Heart right ventricle (tissue), 16 donors: ENCODE results near the gene ATP5PD. TPM values are rescaled to one million over a fixed set of nuclear protein-coding genes. Genes with fewer than 3 reads are reported as not detected.

Experiments used
- ATAC-seq, 8 donors: fragments of 200-7000 bp; cut with Tn5 transposase; one replicate each; pipeline ENCODE4 v1.9.1; 2020; ENCODE audit warnings: mild to moderate bottlenecking in 8 of 8, moderate library complexity in 8 of 8, moderate number of reproducible peaks in 1 of 8
- DNase-seq, 2 donors: peaks; one replicate each; pipeline ENCODE4 v3.0.0-alpha.2; 2020
- H3K27ac ChIP-seq, 10 donors: fragments of 200-600 bp; sonication (generic) in 2 of 10; one replicate each; pipeline versions ENCODE4 v1.5.0 to v1.8.0; 2020 to 2022; ENCODE audit warnings: mild to moderate bottlenecking in 3 of 10
- H3K27me3 ChIP-seq, 7 donors: fragments of 200-600 bp; one replicate each; pipeline ENCODE4 v1.8.0; 2021 to 2022; ENCODE audit warnings: mild to moderate bottlenecking in 2 of 7
- H3K36me3 ChIP-seq, 9 donors: fragments of 200-600 bp; sonication (generic) in 1 of 9; one replicate each; pipeline versions ENCODE4 v1.5.0 to v1.8.0; 2020 to 2022; ENCODE audit warnings: mild to moderate bottlenecking in 2 of 9
- H3K4me1 ChIP-seq, 9 donors: fragments of 200-600 bp; sonication (generic) in 1 of 9; one replicate each; pipeline versions ENCODE4 v1.5.0 to v1.8.0; 2020 to 2022; ENCODE audit warnings: mild to moderate bottlenecking in 4 of 9
- H3K4me3 ChIP-seq, 10 donors: fragments of 200-600 bp; sonication (generic) in 2 of 10; one replicate each; pipeline versions ENCODE4 v1.5.0 to v1.8.0; 2020 to 2022; ENCODE audit warnings: mild to moderate bottlenecking in 7 of 10, moderate library complexity in 2 of 10
- H3K9me3 ChIP-seq, 11 donors: fragments of 200-600 bp in 10 of 11; sonication (generic) in 2 of 11; one replicate each; pipeline versions ENCODE4 v1.5.0 to v1.8.0; 2013 to 2022; ENCODE audit warnings: mild to moderate bottlenecking in 2 of 11, control low read depth in 1 of 11, moderate library complexity in 1 of 11
- WGBS, 2 donors: extraction: QIAGEN DNeasy Blood & Tissue Kit; methylation state at CpG; one replicate each; pipeline ENCODE4 v1.1.7; 2013; ENCODE audit warnings: inconsistent platforms in 1 of 2; 5-methylcytosine and 5-hydroxymethylcytosine counted together
- intact Hi-C, 10 donors: fragments of 100-400 bp; cut with DNase I; formaldehyde crosslinking; loops; one replicate each; pipeline versions ENCODE4 v1.11.1 to v1.14.2; 2022
- long read RNA-seq, 3 donors: library from polyadenylated mRNA; unstranded; transcript quantifications; one replicate each; pipeline ENCODE4 v2.0.0, GENCODE V29; 2020 to 2021
- polyA plus RNA-seq, 2 donors: library from polyadenylated mRNA; stranded (reverse); fragments of 200-250 nt; gene quantifications; one replicate each; pipeline ENCODE4 v1.2.3, GENCODE V29; 2013
- total RNA-seq, 10 donors: library from RNA; stranded (reverse); fragmentation: NEBNext Ultra II Directional in 3 of 10; extraction: Animal tissue kit (Norgen Biotek cat#: 25700) in 3 of 10; gene quantifications; one replicate each; pipeline versions ENCODE4 v1.2.1 to v1.2.4, GENCODE V29; 2021 to 2023
- TF ChIP-seq, protein P1 (sequence below), 9 donors: fragments of 200-600 bp; sonication (generic) in 2 of 9; IDR thresholded peaks; one replicate each; pipeline versions ENCODE4 v1.5.0 to v1.8.0; 2021 to 2022; ENCODE audit warnings: antibody characterized with exemption in 9 of 9, mild to moderate bottlenecking in 5 of 9, moderate library complexity in 1 of 9
- donor health status: Arrhythmogenic right ventricular cardiomyopathy.
- donor health status: ischemic (EF 13 %, LVEDD 7.1; RV severe dilation, severe dysfunction).
- donor health status: healthy with polysubstance abuse.
- donor health status: DM: no; HTN: yes; CAD: no.
- donor health status: DM: no; HTN: no; CAD: no.
- donor health status: ischemic (EF 25% LVEDD 6.9; RV normal size, moderate dysfunction).
- donor health status: ischemic (EF 25% LVEDD 5.7; RV mildly dilated, moderate dysfunction).
- donor health status: healthy.
- donor health status: DM: yes; HTN: yes; CAD: no.
- donor health status: Ischemic cardiomyopathy.
- donor health status: ischemic (EF 35%, LVEDD 5.7; RV mildly dilated, moderate dysfunction).
- donor health status: nonischemic (EF 11% LVEDD 7.7; RV severe dilation, severe dysfunction).
- donor health status: DM: yes; HTN: yes; CAD: no.
- donor health status: PGD.
- donor health status: ischemic (EF 29% LVEDD 5.4; RV normal size, mild dysfunction).
- donor health status: nonischemic (EF 23%, LVEDD 6.1; RV moderate dilation, normal function).

The ATP5PD gene
- total RNA-seq, result 1,000 to 10,000 TPM in 1 of 10 donors, 100 to 1,000 TPM in 9; 678 to 1,003 (median 867) TPM
- 1,000 to 10,000 TPM in 1 of 2 donors, 100 to 1,000 TPM in 1; 870 to 2,296 TPM for polyA plus RNA-seq
- long read RNA-seq, donor 1, transcript ATP5PD-201 (6 exons, 603 nt), result major isoform, 277 of 320 reads
- long read RNA-seq, donor 1, partial matches to known transcripts, result 24 of 320 reads
- long read RNA-seq, donor 1, other reads (novel, unspliced or antisense), result 16 of 320 reads
- long read RNA-seq, donor 2, transcript ATP5PD-204 (2 exons, 2,191 nt), result minor isoform, 5 of 365 reads
- long read RNA-seq, donor 2, transcript ATP5PD-201 (6 exons, 603 nt), result major isoform, 309 of 365 reads
- long read RNA-seq, donor 2, partial matches to known transcripts, result 34 of 365 reads
- long read RNA-seq, donor 2, other reads (novel, unspliced or antisense), result 15 of 365 reads
- long read RNA-seq, donor 3, transcript ATP5PD-201 (6 exons, 603 nt), result major isoform, 37 of 52 reads
- long read RNA-seq, donor 3, partial matches to known transcripts, result 5 of 52 reads
- long read RNA-seq, donor 3, other reads (novel, unspliced or antisense), result 7 of 52 reads

DNA sequence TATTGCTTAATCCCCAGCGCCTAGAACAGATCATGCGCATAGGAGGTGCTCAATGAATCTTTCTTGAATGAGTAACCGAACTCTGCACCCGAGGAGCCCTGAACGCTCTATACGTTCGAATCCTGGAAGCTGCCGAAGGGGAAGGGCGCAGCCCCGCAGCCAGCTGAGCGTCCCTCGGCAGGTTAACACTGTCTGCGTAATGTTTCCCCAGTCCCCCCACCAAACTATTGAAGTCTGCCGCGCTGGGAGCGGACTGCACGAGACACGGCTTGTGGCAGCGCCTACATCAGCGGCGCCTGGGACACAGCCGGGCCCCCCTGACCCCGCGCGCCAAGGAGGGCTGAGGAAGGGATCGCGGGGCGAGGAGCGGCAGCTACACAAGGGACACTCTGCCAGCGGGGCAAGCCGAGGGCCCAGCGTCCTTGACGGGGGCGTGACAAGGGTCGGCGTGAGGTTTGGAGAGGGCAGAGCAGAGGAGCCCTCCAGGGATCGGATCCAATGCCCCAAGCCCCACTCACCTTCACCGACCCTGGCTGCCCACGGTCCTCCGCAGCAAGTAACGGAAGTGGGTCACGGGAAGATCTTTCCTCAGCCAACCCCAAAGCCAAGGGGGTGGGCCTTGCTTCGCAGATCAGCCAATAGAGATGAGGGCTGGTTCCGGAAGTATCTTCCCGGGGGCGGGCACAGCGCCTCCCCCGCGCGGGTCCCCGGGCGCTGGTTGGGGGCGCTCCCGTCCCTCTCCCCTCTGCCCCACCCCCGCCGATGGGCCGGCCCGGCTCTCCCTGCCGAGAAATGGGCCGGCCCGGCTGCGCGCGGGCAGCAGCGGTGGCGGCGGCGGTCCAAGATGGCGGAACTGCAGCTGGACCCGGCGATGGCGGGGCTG lies at the start of gene ATP5PD, which contains the start of gene KCTD2:
Gene ATP5PD (minus strand): TSS at position 563 of the 883 bp plus-strand sequence. CDS start 4,319 bp downstream, outside the sequence.
Gene KCTD2 (plus strand): TSS at position 819 of the 883 bp plus-strand sequence. CDS start 26 bp downstream, at position 845.
- 0% methylated on average over 53 to 72 of the region's 72 CpGs for WGBS, 2 donors

DNA sequence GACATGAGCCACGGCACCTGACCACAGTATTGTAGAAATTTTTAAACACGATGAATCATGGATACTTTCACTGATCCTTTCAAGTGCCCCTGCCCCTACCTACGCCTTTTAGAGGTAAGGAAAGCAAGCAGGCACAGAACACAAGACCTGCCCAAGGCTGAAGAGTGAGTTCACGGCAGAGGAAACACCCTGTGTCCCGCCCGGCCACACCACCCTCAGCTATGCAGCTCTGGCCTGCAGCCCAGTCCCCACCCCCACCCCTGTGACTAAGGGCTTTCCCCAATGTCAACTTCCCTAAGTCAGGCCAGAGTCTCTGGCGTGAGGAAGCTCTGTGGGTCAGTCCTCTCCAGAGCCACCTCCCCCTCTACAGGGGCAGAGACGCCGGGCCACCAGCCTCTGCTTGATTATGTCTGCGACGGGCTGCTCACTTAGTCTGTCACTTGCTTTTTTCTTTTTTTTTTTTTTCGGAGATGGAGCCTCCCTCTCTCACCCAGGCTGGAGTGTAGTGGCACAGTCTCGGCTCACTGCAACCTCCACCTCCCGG lies 49.4 kb upstream of the ATP5PD start:
- peak; percentile 65 to 71 for DNase-seq
- intact Hi-C loops, result no loop called here

More for the DNA sequence above, at the start of gene ATP5PD, which contains the start of gene KCTD2:
- TF ChIP-seq, protein P1, sequence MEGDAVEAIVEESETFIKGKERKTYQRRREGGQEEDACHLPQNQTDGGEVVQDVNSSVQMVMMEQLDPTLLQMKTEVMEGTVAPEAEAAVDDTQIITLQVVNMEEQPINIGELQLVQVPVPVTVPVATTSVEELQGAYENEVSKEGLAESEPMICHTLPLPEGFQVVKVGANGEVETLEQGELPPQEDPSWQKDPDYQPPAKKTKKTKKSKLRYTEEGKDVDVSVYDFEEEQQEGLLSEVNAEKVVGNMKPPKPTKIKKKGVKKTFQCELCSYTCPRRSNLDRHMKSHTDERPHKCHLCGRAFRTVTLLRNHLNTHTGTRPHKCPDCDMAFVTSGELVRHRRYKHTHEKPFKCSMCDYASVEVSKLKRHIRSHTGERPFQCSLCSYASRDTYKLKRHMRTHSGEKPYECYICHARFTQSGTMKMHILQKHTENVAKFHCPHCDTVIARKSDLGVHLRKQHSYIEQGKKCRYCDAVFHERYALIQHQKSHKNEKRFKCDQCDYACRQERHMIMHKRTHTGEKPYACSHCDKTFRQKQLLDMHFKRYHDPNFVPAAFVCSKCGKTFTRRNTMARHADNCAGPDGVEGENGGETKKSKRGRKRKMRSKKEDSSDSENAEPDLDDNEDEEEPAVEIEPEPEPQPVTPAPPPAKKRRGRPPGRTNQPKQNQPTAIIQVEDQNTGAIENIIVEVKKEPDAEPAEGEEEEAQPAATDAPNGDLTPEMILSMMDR (IDR thresholded peaks at IDR 0.05), result peak in 2 of 9 donors; percentile 8 to 11
- H3K4me3 ChIP-seq, result peak within 1 kb of the TSS; percentile 74 to 100 (median 92)
- ATAC-seq, result peak; percentile 98 to 99 (median 98)
- H3K4me1 ChIP-seq, result peaks cover 6 to 49% (median 31%) of the 10 kb centered on the region in 9 donors
- H3K36me3 ChIP-seq, result peaks cover 0 to 47% (median 7%) of the 10 kb centered on the region in 9 donors
- H3K27ac ChIP-seq, result peak within 1 kb of the TSS; percentile 93 to 99 (median 98)
- no peaks in the 10 kb centered on the region for H3K9me3 ChIP-seq
- intact Hi-C loops, result loop anchor here in 3 of 10 donors (5.0 to 10.0 kb wide), 3 partner anchors 59 to 158 kb away; partner anchors contain the start of genes CDR2L (in 3 of the 3), ARMC7 (in 1 of the 3) and NUP85 (in 1 of the 3)
- DNase-seq, result peak; percentile 96 to 97
- no peaks in the 10 kb centered on the region for H3K27me3 ChIP-seq

DNA sequence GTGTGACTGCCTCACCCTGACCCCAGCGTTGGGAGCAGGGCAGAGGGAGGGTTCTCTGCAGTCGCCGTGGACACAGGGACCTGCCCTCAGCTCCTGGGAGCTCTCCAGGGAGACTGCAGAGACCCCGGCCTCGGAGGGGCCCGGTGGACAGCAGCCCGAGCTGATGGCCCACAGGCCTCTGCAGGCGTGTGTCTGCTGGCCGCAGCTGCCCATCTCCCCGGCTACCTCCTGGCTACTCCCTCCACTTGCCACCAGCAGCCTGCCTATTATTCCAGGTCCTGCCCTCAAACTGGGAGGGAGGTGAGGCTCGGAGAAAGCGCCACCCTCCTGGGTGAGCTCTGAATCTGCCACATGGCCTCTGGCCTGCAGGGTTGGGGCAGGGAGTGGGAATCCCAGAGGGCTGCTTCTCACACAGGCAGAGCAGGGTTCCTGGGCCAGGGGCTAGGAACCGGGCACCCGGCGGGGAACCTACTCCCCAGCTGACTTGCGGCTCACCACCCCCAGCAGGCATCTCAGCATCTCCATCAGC lies 48.2 kb upstream of the ATP5PD start:
- peaks cover 6 to 42% (median 24%) of the 10 kb centered on the region in 9 donors for H3K4me1 ChIP-seq
- intact Hi-C loops, result no loop called here
- TF ChIP-seq, protein P1 (IDR thresholded peaks at IDR 0.05), result no peak
- no peak overlapping the region for H3K4me3 ChIP-seq
- DNase-seq, result no peak
- WGBS, 2 donors, result 77 to 79% methylated on average over 15 to 16 of the region's 16 CpGs
- no peaks in the 10 kb centered on the region for H3K27me3 ChIP-seq
- ATAC-seq, result no peak
- no peak overlapping the region for H3K27ac ChIP-seq
- no peaks in the 10 kb centered on the region for H3K9me3 ChIP-seq
- H3K36me3 ChIP-seq, result peaks cover 0 to 34% (median 19%) of the 10 kb centered on the region in 9 donors

More for the DNA sequence above, 49.4 kb upstream of the ATP5PD start:
- peak; percentile 84 to 93 (median 89) for ATAC-seq
- TF ChIP-seq, protein P1 (IDR thresholded peaks at IDR 0.05), result no peak
- 27 to 29% methylated on average over 14 of the region's 14 CpGs for WGBS, 2 donors
- Histone ChIP-seq H3K9me3 (no peaks in the 10 kb centered on the region), H3K27ac (peak overlapping the region in 8 of 10 donors; percentile 34 to 80 (median 62)), H3K4me1 (peaks cover 5 to 30% (median 14%) of the 10 kb centered on the region in 9 donors), H3K27me3 (no peaks in the 10 kb centered on the region), H3K36me3 (peaks cover 0 to 46% (median 27%) of the 10 kb centered on the region in 9 donors), H3K4me3 (no peak overlapping the region)
